ENCODE measurements around the gene MYO3B.

Gene MYO3B

DNA sequence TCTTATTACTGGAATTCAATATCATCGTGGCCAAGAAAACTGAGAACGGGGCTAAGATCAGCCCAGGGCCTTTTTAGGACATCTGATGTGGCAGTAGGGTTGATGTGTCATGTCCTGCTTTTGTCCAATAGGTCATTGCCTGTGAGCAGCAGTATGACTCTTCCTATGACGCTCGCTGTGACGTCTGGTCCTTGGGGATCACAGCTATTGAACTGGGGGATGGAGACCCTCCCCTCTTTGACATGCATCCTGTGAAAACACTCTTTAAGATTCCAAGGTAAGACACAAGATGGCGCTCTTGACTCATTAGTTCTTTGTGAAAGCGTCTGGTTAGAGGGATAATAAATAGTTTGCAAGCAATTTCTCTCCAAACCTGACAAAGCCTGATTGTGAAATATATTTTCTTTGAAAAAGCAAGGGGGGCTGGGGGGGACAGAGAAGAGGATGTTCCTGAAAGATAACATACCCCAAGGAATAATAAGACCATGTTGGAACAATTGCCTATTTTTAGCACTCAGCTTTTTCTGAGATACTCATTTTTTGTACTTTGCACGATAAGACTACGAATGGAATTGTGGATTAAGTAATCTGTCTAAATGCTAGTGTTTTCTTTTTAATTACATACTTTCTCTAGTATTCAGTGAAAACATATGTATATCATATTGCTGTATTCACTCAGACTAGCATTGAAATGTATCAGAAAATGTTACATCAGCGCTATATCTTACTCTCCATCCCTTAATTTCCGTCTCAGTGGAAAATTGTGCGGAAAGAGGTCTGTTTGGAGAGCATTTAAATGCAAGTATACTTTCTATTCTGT lies 58.1 kb downstream of the MYO3B start:
- no peak overlapping the region for H3K4me3 ChIP-seq (ENCODE audit: low read depth, low read length)

DNA sequence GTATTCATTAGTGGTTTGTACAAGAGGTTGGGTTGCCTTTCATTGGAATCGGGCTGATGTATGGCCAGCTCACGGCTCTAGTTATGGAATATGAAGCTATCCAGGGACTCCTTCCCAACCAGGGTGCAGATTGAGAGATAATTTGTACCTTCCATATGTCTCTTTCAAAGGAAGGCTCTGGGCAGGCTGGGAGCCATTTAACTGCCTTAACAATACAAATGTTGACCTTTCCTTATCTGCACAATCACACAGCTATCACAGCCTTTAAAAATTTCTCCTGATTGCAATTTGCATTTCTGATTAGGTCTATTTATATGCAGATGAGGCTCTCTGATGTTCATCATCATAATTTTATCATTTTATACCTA lies 58.7 kb downstream of the MYO3B start:
- no peak overlapping the region for H3K4me3 ChIP-seq (ENCODE audit: low read depth, low read length)

GRCh38 chr2:170237572-170238120 lies 59.7 kb downstream of the MYO3B start:
- no peak overlapping the region for H3K4me3 ChIP-seq (ENCODE audit: low read depth, low read length)

GRCh38 chr2:170238776-170239175 lies 60.8 kb downstream of the MYO3B start:
- H3K4me3 ChIP-seq (ENCODE audit: low read depth, low read length): no peak overlapping the region

DNA sequence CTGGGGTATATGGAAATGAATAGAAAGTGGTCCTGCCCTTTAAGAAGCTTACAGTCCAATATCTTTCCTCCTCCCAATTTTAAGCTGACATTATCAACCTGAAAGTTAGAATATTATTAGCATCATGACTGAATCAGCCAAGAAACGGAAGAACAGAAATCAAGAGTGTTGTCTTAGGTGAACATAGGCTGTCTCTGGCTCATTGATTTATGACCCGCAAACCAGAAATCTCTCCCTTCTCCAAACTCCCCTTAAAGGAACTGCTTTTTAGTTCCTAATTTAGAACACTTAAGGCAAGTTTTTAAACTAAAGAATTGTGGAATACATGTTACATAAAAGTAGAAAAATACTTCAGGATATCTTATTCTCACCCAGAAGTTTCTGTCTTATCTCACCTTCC lies 62.7 kb downstream of the MYO3B start:
- H3K4me3 ChIP-seq (ENCODE audit: low read depth, low read length): no peak overlapping the region

DNA sequence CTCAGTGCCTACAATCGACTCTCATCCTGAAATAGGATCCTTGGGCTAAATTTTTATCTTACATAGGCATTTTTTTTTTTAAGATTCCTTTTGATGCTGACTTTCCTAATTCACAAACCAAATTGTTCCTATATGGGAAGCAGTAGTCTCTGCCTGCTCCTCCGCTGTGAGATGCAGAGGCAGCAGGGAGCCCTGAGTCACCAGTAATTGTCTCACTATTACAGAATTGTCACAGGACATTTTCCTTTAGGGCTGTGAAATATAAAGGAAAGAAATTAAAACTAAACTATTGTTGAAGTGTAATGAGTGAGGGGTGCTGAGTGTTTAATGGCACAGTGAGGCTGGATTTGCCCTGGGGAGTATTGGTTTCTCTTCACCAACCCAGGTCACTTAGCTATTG lies 63.8 kb downstream of the MYO3B start:
- no peak overlapping the region for H3K4me3 ChIP-seq (ENCODE audit: low read depth, low read length)

GRCh38 chr2:170243118-170243837 lies 65.3 kb downstream of the MYO3B start:
- H3K4me3 ChIP-seq (ENCODE audit: low read depth, low read length): no peak overlapping the region

GRCh38 chr2:170243898-170244297 lies 66.0 kb downstream of the MYO3B start:
- H3K4me3 ChIP-seq (ENCODE audit: low read depth, low read length): no peak overlapping the region

- no peak overlapping the region for H3K4me3 ChIP-seq (ENCODE audit: low read depth, low read length)
Measured at GRCh38 chr2:170244555-170244954, 66.6 kb downstream of the MYO3B start.

DNA sequence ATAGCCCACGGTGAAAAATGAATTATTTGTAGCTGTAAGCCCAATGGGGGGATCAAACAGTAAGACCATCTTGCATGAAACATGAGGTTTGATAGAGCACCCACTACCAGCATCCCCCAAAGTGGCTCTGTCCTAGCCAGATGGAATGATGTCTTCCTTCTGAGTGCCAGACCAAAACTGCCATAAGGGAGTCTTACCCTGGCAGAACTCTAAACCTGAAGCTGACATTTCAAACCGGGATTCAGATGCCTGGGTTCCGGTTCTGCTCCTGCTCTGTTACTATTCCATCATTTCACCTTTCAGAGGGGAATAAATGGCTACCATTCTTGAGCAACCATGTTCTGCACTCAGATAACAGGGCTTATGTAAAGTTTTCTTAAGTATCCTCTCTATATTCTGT lies 67.4 kb downstream of the MYO3B start:
- H3K4me3 ChIP-seq (ENCODE audit: low read depth, low read length): no peak overlapping the region

DNA sequence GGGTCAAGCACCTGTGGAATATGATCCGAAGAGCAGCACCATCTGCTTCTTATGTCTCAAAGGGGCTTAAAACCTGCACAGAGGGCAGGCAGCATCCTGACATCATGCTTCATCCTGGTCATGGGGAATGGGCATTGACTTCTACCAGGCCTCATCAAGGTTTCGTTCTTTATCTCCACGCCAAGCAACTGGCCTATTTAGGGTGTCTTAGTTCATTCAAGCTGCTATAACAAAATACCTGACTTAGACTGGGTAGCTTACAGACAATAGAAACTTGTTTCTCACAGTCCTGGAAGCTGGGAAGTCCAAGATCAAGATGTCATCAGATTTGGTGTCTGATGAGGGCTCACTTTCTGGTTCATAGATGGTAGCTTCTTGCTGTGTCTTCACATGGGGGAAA lies 69.4 kb downstream of the MYO3B start:
- no peak overlapping the region for H3K4me3 ChIP-seq (ENCODE audit: low read depth, low read length)

- no peak overlapping the region for H3K4me3 ChIP-seq (ENCODE audit: low read depth, low read length)
Measured at GRCh38 chr2:170247882-170248393, 70.0 kb downstream of the MYO3B start.

DNA sequence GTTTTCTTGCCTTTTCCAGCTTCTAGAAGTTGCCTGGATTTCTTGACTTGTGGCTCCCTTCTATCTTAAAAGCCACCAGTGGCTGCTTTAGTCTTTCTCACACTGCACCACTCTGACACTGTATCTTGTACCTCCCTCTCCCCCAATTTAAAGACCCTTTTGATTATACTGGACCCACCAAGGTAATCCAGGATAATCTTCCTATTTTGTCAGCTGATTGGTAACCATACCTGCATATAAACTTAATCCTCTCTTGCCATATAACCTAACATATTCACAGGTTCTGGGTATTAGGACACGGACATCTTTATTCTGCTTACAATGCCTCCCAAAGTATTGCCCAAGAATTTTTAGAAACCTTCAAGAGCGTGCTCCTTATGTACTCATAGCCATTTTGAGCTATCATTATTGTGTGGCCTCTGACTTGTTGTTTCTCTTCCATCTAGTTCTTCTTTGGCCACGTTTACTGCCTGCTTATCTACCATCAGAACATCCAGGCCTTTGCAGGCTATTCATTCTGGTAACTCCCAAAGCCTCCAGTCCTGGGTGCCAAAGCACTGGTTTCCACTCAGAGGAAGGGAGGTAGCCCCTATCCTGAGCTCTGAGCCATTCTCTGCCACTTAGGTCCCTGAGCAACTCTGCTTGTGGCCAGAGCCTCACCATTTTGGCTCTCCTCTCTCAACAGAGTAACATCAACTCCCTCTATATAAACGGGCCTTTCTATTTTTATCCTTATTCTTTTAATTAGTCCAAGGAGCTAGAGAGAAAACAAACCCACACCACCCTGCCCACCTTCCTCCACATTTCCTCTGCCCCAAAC lies 70.8 kb downstream of the MYO3B start:
- H3K4me3 ChIP-seq (ENCODE audit: low read depth, low read length): no peak overlapping the region

DNA sequence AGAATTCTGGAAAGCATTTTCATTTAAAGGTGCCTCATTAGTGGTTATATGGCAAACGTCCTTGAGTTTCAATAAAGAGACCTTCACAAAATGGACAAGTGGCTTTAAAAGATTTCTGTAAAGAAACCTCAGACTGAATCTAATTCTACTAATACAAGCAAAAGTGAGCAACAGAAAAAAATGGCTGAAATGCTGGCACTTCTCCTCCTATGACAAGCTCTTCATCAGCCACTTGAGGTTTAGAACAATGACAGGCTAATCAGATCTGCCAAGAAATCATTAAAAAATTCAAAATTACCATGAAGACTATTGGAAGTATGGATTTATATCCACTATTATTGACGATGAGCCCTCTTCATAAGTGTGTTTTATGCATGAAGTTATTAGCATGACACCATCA lies 71.8 kb downstream of the MYO3B start:
- no peak overlapping the region for H3K4me3 ChIP-seq (ENCODE audit: low read depth, low read length)

DNA sequence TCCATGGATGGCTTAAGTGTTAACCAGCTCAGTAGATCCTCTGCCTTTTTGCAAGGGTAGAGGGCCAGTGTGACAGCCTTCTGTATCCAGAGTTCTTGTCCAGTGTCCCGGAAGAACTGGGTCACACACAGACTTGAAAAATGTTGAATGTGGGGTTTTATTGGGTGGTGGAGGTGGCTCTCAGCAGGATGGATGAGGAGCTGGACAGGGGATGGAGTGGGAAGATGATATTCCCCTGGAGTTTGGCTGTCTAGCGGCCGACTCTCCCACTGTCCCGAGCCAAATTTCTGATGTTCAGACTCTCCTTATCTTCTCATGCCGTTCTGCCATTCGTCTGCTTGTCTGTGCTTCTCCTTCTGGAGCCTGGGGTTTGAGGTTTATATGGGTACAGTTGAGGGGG lies 72.6 kb downstream of the MYO3B start:
- H3K4me3 ChIP-seq (ENCODE audit: low read depth, low read length): no peak overlapping the region

- no peak overlapping the region for H3K4me3 ChIP-seq (ENCODE audit: low read depth, low read length)
Measured at GRCh38 chr2:170252414-170252813, 74.5 kb downstream of the MYO3B start.

DNA sequence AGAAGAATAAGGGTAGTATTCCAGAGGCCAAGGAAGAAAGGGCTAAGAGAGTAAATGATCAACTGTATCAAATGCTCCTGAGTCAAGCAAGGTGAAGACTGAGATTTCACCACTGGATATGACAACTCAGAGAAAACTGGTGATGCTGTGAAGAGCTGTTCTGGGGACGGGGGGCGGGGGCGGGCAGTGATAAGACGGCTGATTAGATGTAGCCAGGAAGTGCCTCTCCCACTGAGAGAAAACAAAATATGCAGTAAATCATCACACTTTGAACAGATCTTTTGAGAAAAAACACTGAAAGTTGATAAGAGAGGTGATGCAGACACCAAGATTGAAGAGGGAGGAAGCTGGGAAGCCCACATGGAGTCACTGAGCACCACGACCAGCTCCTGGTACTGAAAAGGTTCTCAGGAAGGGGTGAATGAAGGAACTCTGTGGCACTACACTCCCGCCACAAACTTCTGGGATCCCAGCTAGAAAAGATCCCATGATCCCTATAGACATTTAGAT lies 75.8 kb downstream of the MYO3B start:
- H3K4me3 ChIP-seq (ENCODE audit: low read depth, low read length): no peak overlapping the region

DNA sequence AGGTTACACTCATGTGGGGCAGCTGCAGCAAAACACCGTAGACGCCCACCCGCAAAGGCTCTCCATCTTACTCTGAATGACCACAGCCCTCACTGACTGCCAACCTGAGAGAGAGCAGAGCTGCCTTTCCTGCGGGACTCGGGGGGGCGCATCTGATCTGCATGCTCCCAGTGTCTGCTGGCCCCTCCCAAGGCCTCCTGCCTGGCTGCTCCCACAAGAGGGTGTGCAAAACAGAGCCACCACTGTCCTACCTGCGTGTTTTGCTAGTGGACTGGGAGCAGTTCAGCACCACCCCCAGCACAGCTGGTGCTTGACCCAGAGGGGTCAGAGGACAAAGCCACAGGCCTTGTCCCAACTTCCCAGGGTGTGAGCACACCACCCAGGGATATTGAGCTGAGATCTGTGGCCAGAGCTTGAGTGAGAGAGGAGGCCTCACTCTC lies 76.4 kb downstream of the MYO3B start:
- H3K4me3 ChIP-seq (ENCODE audit: low read depth, low read length): no peak overlapping the region

DNA sequence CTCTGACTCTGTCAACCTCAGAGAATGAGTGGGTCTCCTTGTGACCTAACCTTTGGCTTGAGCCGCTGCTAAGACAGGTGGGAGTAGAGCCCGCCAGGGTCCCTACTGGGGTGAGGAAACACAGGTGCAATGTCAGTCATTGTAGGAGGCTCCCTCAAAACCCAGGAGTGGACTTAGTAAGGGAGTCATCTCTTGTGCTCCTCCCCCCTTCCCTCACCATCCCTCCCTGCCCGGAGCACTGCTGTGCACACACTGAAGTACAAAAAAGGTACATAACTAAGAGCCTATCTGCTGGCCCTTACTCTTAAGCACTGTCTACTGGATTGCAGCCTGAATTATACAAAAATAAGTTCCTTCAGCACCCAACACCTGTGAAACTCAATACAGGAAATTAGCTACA lies 77.2 kb downstream of the MYO3B start:
- no peak overlapping the region for H3K4me3 ChIP-seq (ENCODE audit: low read depth, low read length)

- H3K4me3 ChIP-seq (ENCODE audit: low read depth, low read length): no peak overlapping the region
Measured at GRCh38 chr2:170255971-170256370, 78.0 kb downstream of the MYO3B start.

DNA sequence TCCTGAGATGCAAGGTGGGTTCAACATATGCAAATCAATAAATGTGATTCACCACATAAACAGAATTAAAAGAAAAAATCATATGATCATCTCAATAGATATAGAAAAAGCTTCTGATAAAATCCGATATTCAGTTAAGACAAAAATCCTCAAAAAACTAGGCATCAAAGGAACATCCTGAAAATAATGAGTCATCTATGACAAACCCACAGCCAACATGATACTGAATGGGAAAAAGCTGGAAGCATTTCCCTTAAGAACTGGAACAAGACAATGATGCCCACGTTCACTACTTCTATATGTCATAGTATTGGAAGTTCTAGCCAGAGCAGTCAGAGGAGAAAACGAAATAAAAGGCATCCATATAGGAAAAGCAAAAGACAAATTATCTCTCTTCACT lies 80.4 kb downstream of the MYO3B start:
- no peak overlapping the region for H3K4me3 ChIP-seq (ENCODE audit: low read depth, low read length)

Measured in iPS-11a (cell line).